Eye (tissue), 1 donor: Measurements from ENCODE around the gene TMEM130.

ENCODE experiments used
- DNase-seq: peaks from one replicate; pipeline ENCODE4 v3.0.0-alpha.2; 2015

The TMEM130 gene

GRCh38 chr7:98840722-98841121 is 29.1 kb downstream of the TMEM130 start:
- DNase-seq, result no peak

GRCh38 chr7:98840096-98840495 is 29.7 kb downstream of the TMEM130 start:
- no peak for DNase-seq

DNA sequence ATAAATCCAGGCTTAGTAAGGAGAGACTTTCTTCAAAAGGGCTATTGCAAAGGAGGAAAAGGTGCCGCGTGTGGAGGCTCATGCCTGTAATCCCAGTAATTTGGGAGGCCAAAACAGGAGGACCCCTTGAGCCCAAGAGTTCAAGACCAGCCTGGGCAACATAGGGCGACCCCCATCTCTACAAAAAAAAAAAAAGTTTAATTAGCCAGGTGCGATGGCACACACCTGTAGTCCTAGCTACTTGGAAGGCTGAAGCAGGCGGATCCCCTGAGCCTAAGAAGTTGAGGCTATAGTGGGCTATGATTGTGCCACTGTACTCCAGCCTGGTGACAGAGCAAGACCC is 32.2 kb downstream of the TMEM130 start:
- DNase-seq, result no peak

GRCh38 chr7:98836811-98837629 is 32.8 kb downstream of the TMEM130 start:
- DNase-seq, result peak; percentile 81

DNA sequence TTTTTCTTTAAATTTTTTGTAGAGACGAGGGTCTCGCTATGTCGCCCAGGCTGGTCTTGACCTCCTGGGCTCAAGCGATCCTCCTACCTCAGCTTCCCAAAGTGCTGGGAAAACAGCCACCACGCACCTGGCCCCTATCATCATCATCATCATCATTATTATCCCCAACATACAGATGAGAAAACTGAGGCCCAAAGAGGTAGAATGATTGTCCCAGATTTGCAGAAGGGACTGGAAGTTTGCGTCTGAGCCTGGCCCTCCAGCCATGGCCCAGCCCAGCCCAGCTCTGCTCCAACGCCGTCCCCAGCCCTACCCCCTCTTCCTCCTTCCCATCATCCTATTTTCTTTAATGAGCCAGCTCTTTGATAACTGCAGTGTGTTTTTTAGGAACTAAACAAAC is 34.9 kb downstream of the TMEM130 start:
- no peak for DNase-seq

DNA sequence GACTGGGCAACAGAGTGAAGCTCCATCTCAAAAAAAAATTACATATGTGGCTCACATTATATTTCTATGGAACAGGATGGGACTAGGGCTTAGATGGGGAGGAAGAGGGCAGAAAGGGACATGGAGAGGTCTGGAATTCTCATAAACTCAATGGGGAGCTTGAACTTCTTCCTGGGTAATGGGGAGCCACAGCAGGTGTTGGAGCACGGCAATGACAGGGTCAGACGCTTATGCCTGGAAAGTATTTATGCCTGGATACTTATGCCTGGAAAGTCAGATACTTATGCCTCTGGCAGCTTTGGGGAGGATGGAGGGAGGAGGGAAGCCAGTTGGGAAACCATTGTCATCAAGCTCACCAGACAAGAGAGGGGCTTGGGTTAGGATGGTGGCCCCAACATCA is 36.8 kb downstream of the TMEM130 start:
- DNase-seq, result no peak

DNA sequence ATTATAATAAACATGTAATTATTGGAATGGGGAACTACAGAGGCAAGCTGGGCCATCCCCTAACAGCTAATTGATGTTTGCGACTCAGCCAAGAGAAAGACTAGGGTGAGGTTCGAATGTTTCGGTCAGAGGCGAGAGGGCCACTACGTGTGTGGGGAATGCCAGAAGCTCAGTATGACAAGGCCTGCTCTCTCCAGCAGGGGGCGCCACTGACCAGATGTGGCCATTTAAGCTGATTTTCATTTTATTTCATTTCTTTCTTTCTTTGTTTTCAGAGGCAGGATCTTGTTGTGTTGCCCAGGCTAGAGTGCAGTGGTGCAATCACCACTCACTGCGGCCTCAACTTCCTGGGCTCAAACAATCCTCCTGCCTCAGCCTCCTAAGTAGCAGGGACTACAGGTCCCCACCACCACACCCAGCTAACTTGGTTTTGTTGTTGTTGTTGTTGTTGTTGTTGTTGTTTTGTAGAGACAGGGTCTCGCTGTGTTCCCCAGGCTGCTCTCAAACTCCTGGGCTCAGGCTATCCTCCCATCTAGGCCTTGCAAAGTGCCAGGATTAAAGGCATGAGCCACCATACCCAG is 38.1 kb downstream of the TMEM130 start:
- no peak for DNase-seq

DNA sequence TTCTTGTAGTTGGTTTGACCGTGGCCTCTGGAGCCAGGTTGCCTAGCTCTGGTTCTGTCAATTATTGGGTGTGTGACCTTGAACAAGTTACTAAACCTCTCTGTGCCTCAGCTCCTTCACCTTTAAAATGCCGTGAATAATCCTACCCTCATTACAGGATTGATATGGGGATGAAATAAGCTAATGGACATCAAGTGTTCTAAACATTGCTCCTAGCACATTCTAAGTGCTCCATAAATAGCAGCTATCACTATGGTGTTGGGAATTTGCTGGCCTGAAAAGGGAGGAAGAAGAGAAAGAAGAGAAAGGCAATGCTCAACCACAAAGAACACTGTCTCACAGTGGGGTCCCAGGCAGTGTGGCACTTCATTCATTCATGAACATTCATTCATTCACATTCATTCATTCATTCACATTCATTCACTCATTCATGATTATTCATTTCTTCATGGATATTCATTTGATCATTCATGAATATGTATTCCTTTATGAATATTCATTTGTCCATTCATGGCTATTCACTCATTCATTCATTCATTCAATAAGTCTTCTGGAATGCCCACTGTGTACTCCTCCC is 38.8 kb downstream of the TMEM130 start:
- DNase-seq, result no peak

GRCh38 chr7:98828368-98828767 is 41.4 kb downstream of the TMEM130 start:
- no peak for DNase-seq

GRCh38 chr7:98827258-98827657 is 42.6 kb downstream of the TMEM130 start:
- DNase-seq, result no peak

- DNase-seq, result peak; percentile 38
These were observed 43.0 kb downstream of the TMEM130 start for GRCh38 chr7:98826811-98827231.

DNA sequence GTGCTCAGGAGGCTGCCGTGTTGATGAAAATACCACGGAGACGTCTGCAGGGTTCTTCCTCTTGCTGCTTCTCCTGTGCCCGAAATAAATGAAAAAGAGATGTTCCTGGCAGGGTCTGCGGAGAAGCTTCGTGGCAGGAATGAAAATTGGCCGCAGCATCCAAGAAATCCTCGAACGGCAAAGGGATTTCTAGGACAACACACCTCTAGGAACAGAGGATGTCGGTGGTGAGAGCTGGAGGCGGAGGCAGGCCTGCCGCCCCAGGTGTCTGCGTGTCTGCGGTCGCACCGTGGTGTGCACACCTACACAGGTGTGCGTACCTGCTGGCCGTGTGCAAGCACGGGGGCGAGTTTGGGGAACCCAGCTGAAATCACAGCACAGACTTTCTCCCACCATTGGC is 43.4 kb downstream of the TMEM130 start:
- DNase-seq, result no peak

GRCh38 chr7:98823226-98823625 is 46.6 kb downstream of the TMEM130 start:
- DNase-seq, result no peak

GRCh38 chr7:98821348-98821747 is 48.5 kb downstream of the TMEM130 start:
- DNase-seq, result no peak

GRCh38 chr7:98816967-98817710 is 52.7 kb downstream of the TMEM130 start:
- no peak for DNase-seq

DNA sequence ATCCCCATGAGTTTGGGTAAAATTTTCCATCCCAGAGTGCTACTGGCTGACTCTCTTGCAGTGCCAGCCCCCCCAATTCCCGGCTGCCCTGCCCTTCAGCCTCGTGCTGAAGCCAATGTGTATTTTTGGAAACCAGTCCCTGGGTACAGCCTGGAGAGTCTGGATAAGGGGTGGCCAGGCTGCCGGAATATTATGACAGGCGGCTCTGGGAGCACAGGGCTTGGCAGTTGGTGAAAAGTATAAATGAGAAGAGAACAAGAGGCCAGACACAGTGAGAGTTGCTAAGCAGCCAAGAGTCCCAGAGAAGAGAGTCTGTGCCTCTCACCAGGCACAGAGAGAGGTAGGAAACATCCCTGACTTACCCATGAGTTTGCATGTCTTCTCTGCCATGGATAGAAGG is 53.6 kb downstream of the TMEM130 start:
- no peak for DNase-seq

GRCh38 chr7:98815313-98815712 is 54.5 kb downstream of the TMEM130 start:
- DNase-seq, result no peak

GRCh38 chr7:98811299-98811698 is 58.5 kb downstream of the TMEM130 start:
- no peak for DNase-seq

GRCh38 chr7:98810153-98810802 is 59.5 kb downstream of the TMEM130 start:
- peak; percentile 93 for DNase-seq

- no peak for DNase-seq
These were observed 60.9 kb downstream of the TMEM130 start for GRCh38 chr7:98808751-98809460.

DNA sequence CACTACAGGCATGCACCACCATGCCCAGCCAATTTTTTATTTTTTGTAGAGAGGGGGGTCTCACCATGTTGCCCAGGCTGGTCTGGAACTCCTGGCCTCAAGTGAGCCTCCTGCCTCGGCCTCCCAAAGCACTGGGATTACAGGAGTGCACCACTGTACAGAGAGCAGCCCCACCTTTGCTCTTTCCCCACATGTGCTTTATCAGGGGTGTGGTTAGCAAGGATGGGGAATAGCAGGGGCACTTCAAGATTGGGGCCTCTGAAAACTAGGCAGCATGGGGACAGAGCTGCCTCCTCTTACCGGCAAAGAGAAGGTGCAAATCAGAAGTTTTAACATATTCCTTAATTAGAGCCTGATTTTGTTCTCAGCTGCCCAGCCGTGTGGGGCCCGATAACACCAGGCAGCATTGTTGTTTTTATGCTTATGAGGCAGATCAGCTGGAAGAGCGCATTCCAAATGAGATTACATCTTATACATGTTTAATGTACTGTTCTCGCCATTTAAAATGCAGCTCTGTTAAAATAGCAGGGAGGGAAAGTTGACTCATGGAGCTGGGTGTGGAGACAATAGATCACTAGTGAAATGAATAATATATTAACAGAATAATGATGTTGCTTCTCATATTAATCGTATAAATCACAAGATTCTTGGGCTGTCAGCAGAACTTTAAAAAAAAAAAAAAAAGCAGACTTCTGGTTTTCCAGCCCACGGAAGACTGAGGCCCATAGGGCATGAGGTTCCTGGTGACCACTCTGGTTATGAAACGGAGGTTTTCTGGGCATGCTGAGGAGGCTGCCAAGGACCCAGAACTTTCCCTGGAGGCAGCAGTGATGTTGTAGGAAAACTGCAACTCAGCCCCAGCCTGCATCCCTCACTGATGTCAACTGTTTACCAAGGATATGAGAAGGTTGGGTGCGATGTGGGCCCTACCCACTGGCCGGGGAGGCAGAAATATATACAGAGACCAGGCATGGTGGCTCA is 62.5 kb downstream of the TMEM130 start:
- DNase-seq, result peak; percentile 33
